Neural progenitor cell (in vitro differentiated cells): Measurements from ENCODE around the gene PLA2G3. TPM values are rescaled to one million over a fixed set of nuclear protein-coding genes. Genes with fewer than 3 reads are reported as not detected.

Experiments used
- DNase-seq: peaks from one replicate; pipeline ENCODE4 v3.0.0-alpha.2; 2016; ENCODE audit warnings: low spot score
- H2AFZ ChIP-seq: fragments of 200-600 bp; sonication (generic); replicated peaks from 2 replicates; pipeline ENCODE4 v1.6.1; 2016; ENCODE audit warnings: antibody characterized with exemption
- H3F3A ChIP-seq: fragments of 200-600 bp; sonication (generic); 2 replicates; pipeline ENCODE4 v1.6.1; 2016; ENCODE audit warnings: antibody characterized with exemption, low read depth
- H3K27ac ChIP-seq: fragments of 200-600 bp; sonication (generic); 2 replicates; pipeline ENCODE4 v1.5.1; 2016; ENCODE audit warnings: mild to moderate bottlenecking
- H3K27me3 ChIP-seq: fragments of 200-600 bp; sonication (generic); 2 replicates; pipeline ENCODE4 v1.6.1; 2016; ENCODE audit warnings: mild to moderate bottlenecking, moderate library complexity
- H3K36me3 ChIP-seq: fragments of 200-600 bp; sonication (generic); 2 replicates; pipeline ENCODE4 v1.5.1; 2016
- H3K4me1 ChIP-seq: fragments of 200-600 bp; sonication (generic); 2 replicates; pipeline ENCODE4 v1.6.1; 2016; ENCODE audit warnings: mixed run types
- H3K4me2 ChIP-seq: fragments of 200-600 bp; sonication (generic); 2 replicates; pipeline ENCODE4 v1.6.1; 2016
- H3K4me3 ChIP-seq: fragments of 200-600 bp; sonication (generic); 2 replicates; pipeline ENCODE4 v1.5.1; 2016
- H3K79me2 ChIP-seq: fragments of 200-600 bp; sonication (generic); 2 replicates; pipeline ENCODE4 v1.6.1; 2016; ENCODE audit warnings: low read depth
- H3K9ac ChIP-seq: fragments of 200-600 bp; sonication (generic); 2 replicates; pipeline ENCODE4 v1.6.1; 2016
- H3K9me3 ChIP-seq: fragments of 200-600 bp; sonication (generic); 2 replicates; pipeline ENCODE4 v1.5.1; 2016; ENCODE audit warnings: low read depth
- H4K20me1 ChIP-seq: fragments of 200-600 bp; sonication (generic); 2 replicates; pipeline ENCODE4 v1.6.1; 2016; ENCODE audit warnings: low read depth
- H3K27ac Mint-ChIP-seq: 3 replicates; pipeline ENCODE4 v1.8.0; 2021; ENCODE audit warnings: mixed read lengths
- H3K27me3 Mint-ChIP-seq: 2 replicates; pipeline ENCODE4 v1.8.0; 2022; ENCODE audit warnings: low read depth, mild to moderate bottlenecking, inconsistent platforms, moderate library complexity, mixed read lengths; ENCODE audit not compliant: insufficient read depth
- H3K36me3 Mint-ChIP-seq: 3 replicates; pipeline ENCODE4 v1.8.0; 2021; ENCODE audit warnings: mixed read lengths
- H3K4me1 Mint-ChIP-seq: 3 replicates; pipeline ENCODE4 v1.8.0; 2021; ENCODE audit warnings: mixed read lengths
- H3K4me3 Mint-ChIP-seq: 3 replicates; pipeline ENCODE4 v1.8.0; 2021; ENCODE audit warnings: mild to moderate bottlenecking, moderate library complexity, mixed read lengths
- H3K9me3 Mint-ChIP-seq: 3 replicates; pipeline ENCODE4 v1.8.0; 2020; ENCODE audit warnings: mixed read lengths
- CTCF ChIP-seq: fragments of 200-600 bp; sonication (generic); IDR thresholded peaks from 2 replicates; pipeline ENCODE4 v1.5.1; 2017; ENCODE audit warnings: antibody characterized with exemption, mild to moderate bottlenecking
- EZH2 ChIP-seq: fragments of 200-600 bp; sonication (generic); IDR thresholded peaks from 2 replicates; pipeline ENCODE4 v1.6.1; 2017; ENCODE audit warnings: antibody characterized with exemption, mild to moderate bottlenecking, moderate library complexity
- EZH2phosphoT487 ChIP-seq: fragments of 200-600 bp; sonication (generic); IDR thresholded peaks from 2 replicates; pipeline ENCODE4 v1.6.1; 2017; ENCODE audit warnings: antibody characterized with exemption
- total RNA-seq: library from RNA; depleted of rRNA; stranded (reverse); fragments of >200 nt; gene quantifications from 2 replicates; pipeline ENCODE4 v1.2.3, GENCODE V29; 2015; ENCODE audit warnings: low replicate concordance

Gene PLA2G3
- total RNA-seq, 1 donor from 2014 or later = 0.41 TPM

GRCh38 chr22:31136155-31136554, 4.2 kb downstream of the PLA2G3 start:
- Histone ChIP-seq H3K79me2 (no peaks in the 10 kb centered on the region), H3K36me3 (no peaks in the 10 kb centered on the region), H3K4me3 (no peak overlapping the region), H3K9me3 (no peaks in the 10 kb centered on the region), H3K27me3 (peaks cover 8% of the 10 kb centered on the region), H4K20me1 (no peaks in the 10 kb centered on the region), H2AFZ (no peak overlapping the region), H3K4me2 (no peak overlapping the region), H3K27ac (no peak overlapping the region), H3F3A (peaks cover 4% of the 10 kb centered on the region), H3K4me1 (peaks cover 15% of the 10 kb centered on the region), H3K9ac (no peak overlapping the region)
- Mint-ChIP-seq H3K9me3 (no peaks in the 10 kb centered on the region), H3K27me3 (peaks cover 10% of the 10 kb centered on the region), H3K4me1 (peaks cover 21% of the 10 kb centered on the region), H3K36me3 (peaks cover 7% of the 10 kb centered on the region), H3K27ac (no peak overlapping the region), H3K4me3 (no peak overlapping the region)
- no peak for DNase-seq
- TF ChIP-seq EZH2phosphoT487 = no peak
- no peak for TF ChIP-seq EZH2
- no peak for TF ChIP-seq CTCF

GRCh38 chr22:31135706-31136105, 4.6 kb downstream of the PLA2G3 start:
- H3K36me3 Mint-ChIP-seq = peaks cover 7% of the 10 kb centered on the region
- no peak overlapping the region for H3K4me3 Mint-ChIP-seq
- Histone ChIP-seq H3K36me3 (no peaks in the 10 kb centered on the region), H3K9me3 (no peaks in the 10 kb centered on the region), H4K20me1 (no peaks in the 10 kb centered on the region), H2AFZ (no peak overlapping the region), H3K4me1 (peaks cover 12% of the 10 kb centered on the region), H3K4me2 (no peak overlapping the region), H3K79me2 (no peaks in the 10 kb centered on the region), H3K9ac (no peak overlapping the region), H3K4me3 (no peak overlapping the region), H3K27me3 (peaks cover 8% of the 10 kb centered on the region), H3F3A (peaks cover 4% of the 10 kb centered on the region), H3K27ac (no peak overlapping the region)
- H3K9me3 Mint-ChIP-seq = no peaks in the 10 kb centered on the region
- TF ChIP-seq EZH2phosphoT487 (no peak), EZH2 (no peak), CTCF (no peak)
- peaks cover 21% of the 10 kb centered on the region for H3K4me1 Mint-ChIP-seq
- no peak overlapping the region for H3K27ac Mint-ChIP-seq
- no peak for DNase-seq
- H3K27me3 Mint-ChIP-seq = peaks cover 8% of the 10 kb centered on the region

GRCh38 chr22:31134688-31135087, 5.6 kb downstream of the PLA2G3 start:
- H3K4me1 ChIP-seq = peaks cover 4% of the 10 kb centered on the region
- no peak for TF ChIP-seq EZH2
- TF ChIP-seq EZH2phosphoT487 = no peak
- TF ChIP-seq CTCF = no peak
- Mint-ChIP-seq H3K27ac (no peak overlapping the region), H3K9me3 (no peaks in the 10 kb centered on the region), H3K27me3 (peaks cover 8% of the 10 kb centered on the region), H3K4me3 (no peak overlapping the region), H3K4me1 (peaks cover 19% of the 10 kb centered on the region), H3K36me3 (peaks cover 7% of the 10 kb centered on the region)
- H3F3A ChIP-seq = no peaks in the 10 kb centered on the region
- DNase-seq = no peak
- no peaks in the 10 kb centered on the region for H3K36me3 ChIP-seq
- H3K9ac ChIP-seq = no peak overlapping the region
- no peak overlapping the region for H3K27ac ChIP-seq
- H3K4me2 ChIP-seq = no peak overlapping the region
- H3K4me3 ChIP-seq = no peak overlapping the region
- no peaks in the 10 kb centered on the region for H3K79me2 ChIP-seq
- no peaks in the 10 kb centered on the region for H4K20me1 ChIP-seq
- H2AFZ ChIP-seq = no peak overlapping the region
- peaks cover 5% of the 10 kb centered on the region for H3K27me3 ChIP-seq
- H3K9me3 ChIP-seq = no peaks in the 10 kb centered on the region
